Activated T-cell treated with anti-CD3 and anti-CD28 coated beads for 4 hours (primary cell): ENCODE results near the gene KRTAP21-3.
A peak's percentile ranks its signal among the peaks of the same experiment; 100 is the strongest.
"Not testable (repeated sequence)": the region's sequence is repeated elsewhere in the genome, so short reads cannot be mapped to it uniquely, and the experiment has no call there.

Source experiments
- DNase-seq: peaks from one replicate; pipeline ENCODE4 v3.0.0-alpha.2; 2020

Gene KRTAP21-3

GRCh38 chr21:30718239-30718909, at the start of gene KRTAP21-3:
Gene KRTAP21-3, minus strand, starts transcription at chr21:30718777. Its CDS starts 18 bp downstream, at chr21:30718759.
- no peak for DNase-seq

DNA sequence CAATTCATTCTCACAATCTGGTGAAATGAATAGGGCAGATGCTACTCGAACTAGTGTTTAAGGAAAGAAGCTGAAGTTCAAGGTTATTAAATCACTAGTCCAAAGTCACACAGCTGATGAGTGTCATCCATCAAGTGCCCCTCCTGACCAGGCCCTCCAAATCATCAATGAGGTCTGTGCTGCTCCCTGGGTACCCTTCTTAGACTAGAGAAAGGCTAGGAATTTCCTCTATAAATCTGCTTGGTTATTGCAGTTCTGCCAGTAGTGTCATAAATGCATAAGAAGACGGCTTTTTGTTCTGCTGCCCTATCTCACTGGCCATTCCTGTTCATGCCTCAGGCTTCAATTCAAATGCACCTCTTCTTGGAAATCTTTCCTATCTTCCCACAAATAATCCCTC, 42.2 kb upstream of the KRTAP21-3 start:
- DNase-seq, result no peak

DNA sequence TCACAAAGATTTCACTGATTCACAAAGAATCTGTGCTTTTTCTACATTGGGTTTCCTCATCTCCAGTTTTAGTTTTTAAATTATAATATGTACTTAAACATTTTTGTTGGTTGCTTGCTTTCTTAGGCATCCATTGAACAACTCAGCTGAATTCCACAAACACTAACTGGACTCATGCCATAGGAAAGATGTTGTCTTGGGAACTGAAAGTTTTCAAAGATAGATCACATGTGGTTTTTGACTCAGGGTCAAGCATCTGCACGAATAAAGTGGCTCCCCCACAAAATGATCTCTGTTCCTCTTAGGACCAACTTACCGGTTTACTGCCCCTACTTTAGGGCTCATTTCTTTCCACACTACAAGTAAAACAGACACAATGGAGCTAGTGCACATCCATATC, 39.7 kb upstream of the KRTAP21-3 start:
- DNase-seq, result no peak

DNA sequence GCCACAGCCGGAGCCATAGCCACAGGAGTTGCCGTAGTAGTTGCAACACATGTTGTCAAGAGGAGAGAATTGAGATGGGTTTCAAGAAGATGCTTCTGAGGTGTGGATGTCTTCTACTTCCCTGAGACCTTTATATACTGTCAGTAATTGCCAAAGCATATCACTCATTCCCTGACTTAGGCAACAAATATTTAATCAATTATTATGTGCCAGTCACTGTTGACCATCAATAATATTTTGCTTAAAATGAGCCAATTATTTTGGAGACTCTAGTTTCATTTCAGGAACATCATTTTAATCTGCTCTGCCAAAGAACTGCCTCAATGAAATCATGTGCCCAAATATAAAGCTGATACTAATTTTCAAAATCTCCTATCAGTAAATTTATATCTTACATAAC, 36.8 kb upstream of the KRTAP21-3 start, which contains the start of gene KRTAP21-1:
KRTAP21-1 (minus strand) TSS at position 101 of the 400 bp plus-strand sequence; CDS start at position 51, 50 bp downstream.
- DNase-seq, result not testable (repeated sequence)

DNA sequence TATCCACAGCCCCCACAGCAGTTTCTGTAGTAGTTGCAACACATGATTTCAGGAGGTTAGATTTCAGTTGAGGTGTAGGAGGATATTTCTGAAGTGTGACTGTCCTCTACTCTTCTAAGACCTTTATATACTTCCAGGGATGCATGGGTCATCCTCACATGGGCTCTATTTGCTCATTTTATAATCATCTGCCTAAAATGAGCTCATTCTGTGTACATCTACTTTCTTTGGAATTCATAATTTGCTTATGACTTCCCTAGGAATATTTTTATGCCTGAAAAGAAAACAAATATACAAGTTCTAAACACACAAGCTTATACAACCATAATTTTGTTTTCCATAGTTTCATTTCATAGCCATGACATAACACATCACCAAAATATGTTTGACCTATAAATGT, 28.6 kb upstream of the KRTAP21-3 start, which contains the start of gene KRTAP21-2:
KRTAP21-2 (minus strand) TSS at position 101 of the 400 bp plus-strand sequence; CDS start at position 44, 57 bp downstream.
- no peak for DNase-seq

DNA sequence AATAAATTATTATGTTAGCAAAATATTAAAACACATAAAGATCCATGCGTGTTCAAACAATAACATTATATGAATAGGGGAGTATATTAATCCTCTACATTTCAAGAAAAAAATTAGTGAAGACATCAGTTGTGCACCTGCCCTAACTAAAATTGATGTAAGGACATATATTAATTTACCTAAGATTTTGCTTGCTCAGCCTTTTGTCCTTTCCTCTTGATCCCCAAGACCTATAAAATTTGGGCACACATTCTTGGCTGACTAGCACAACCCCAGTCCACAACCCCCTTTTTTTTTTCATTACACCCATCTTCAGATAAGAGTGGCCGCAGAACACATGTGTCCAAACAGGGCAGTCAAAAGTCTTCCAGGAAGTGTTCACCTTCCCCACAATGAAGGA, 21.9 kb upstream of the KRTAP21-3 start:
- DNase-seq, result no peak

DNA sequence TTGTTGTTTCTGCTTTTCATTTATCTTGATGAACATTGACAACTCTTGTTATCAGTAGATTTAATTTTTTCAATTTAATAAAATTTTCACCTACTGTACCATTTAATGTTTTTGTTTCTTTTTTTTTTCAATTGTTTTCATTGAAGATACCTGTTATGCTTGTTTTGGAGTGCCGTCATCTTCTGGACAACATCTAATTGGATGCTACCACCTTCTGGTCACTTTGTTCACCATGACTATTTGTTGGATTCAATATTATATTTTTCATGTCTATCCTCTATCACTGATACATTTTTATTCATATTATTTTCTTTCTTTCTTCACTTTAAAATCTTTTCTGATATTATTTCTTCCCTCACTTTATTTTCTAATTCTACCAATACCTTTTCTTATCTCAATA, 14.4 kb upstream of the KRTAP21-3 start:
- DNase-seq, result no peak

DNA sequence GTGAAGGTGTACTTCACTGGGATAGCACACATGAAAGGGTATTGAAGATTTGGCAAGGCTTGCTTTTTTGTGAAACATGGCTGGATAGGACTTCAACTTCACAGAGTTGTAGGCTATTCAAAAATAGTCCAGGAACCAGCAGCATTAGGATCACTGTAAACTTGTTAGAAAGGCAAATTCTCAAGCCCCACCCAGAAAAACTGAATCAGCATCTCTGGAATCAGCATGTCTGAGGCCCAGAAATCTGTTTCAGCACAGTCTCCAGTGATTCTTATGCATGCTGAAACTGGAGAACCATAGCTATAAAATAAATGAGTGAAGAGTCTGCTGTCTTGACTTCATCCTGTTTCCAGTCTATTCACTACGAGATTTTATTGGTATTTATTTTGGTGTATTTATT, 8.1 kb upstream of the KRTAP21-3 start:
- no peak for DNase-seq

- no peak for DNase-seq
These were observed 824 bp upstream of the KRTAP21-3 start for GRCh38 chr21:30719401-30719800.

GRCh38 chr21:30717105-30717504, 1.5 kb downstream of the KRTAP21-3 start:
- DNase-seq, result no peak

- no peak for DNase-seq
These were observed 3.6 kb downstream of the KRTAP21-3 start for GRCh38 chr21:30714946-30715345.

GRCh38 chr21:30714456-30714855, 4.1 kb downstream of the KRTAP21-3 start:
- no peak for DNase-seq

DNA sequence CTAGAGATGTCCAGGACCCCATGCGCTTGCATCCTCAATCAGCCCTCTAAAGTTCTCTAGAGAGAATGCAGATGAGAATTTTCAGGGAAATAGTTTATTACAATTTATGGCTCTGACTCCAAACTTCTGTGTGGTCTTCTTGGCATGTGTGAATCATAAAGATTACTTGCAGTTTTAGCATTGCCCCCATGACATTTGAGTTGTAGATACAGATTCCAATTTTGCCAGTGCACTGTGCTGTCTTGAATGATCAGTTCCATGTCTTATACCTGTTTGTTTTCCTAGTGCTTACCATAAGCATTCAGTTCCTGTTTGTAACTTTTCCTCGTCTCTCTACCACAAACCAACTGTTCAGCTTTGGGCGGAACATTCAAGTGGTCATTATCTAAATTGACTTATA, 4.8 kb downstream of the KRTAP21-3 start:
- no peak for DNase-seq

- DNase-seq, result peak; percentile 12
These were observed 8.1 kb downstream of the KRTAP21-3 start for GRCh38 chr21:30710499-30710898.

DNA sequence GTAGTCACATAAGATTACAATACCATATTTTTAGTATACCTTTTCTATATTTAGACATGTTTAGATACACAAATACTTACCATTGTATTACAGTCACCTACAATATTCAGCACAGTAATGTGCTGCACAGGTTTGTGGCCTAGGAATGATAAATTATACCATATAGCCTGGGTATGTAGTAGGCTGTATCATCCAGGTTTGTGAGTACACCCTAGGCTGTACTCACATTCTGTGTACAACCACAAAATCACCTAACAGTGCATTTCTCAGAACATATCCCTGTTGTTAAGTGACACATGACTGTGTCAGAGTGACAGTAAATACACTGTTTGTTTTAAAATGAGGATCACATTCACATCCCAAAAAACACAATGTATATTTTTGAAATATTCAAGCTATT, 11.2 kb downstream of the KRTAP21-3 start:
- DNase-seq, result no peak

DNA sequence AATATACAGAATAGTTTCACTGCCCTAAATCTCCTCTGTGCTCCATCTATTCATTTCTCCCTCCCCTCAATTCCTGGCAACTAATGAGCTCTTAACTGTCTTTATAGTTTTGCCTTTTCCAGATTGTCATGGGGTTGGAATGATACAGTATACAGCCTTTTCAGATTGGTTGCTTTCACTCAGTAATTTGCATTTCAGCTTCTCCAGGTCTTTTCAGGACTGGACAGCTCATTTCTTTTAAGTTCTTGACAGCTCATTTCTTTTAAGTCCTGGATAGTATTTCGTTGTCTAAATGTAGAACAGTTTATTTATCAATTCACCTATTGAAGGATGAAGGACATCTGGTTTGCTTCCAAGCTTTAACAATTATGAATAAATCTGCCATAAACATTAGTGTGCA, 22.6 kb downstream of the KRTAP21-3 start:
- DNase-seq, result no peak

DNA sequence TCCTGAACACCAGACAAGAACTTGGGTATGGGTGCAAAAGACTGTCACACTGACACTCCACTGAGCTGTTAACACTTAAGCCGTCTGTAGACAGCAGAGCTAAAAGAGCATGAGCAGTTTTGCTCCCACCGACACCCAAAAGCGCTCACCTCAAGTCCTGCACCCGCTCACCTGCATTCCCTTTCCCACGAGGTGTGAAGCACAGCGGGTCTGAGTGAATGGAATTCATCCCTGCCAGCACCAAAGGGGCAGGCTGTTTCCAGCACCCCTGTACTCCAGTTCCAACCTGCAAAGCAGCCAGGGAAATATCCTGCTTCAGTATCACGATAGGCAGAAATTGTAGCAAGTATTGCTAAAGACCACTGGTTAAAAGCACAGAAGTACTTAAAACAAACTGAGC, 28.8 kb downstream of the KRTAP21-3 start:
- no peak for DNase-seq

GRCh38 chr21:30684506-30684905, 34.1 kb downstream of the KRTAP21-3 start:
- no peak for DNase-seq

GRCh38 chr21:30680586-30680985, 38.0 kb downstream of the KRTAP21-3 start:
- DNase-seq, result no peak

GRCh38 chr21:30676737-30677136, 41.8 kb downstream of the KRTAP21-3 start:
- DNase-seq, result no peak

DNA sequence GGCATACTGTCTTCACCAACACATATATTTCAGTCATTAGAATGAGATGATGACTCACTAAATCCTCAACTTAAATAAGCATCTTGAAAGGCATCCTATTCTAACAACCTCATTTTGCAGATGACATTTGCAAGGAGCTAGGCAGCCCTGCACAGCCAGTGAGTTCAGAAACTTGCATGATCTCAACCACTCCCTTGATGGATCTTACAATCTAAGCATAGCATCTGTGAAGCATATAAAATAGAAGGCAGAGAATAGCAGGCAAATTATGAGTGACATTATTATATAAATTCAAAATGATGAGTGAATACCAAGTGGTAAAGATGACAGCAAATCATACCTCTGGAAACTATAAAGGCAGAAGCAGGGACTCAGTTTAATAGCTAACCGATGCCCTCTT, 44.3 kb downstream of the KRTAP21-3 start:
- no peak for DNase-seq

DNA sequence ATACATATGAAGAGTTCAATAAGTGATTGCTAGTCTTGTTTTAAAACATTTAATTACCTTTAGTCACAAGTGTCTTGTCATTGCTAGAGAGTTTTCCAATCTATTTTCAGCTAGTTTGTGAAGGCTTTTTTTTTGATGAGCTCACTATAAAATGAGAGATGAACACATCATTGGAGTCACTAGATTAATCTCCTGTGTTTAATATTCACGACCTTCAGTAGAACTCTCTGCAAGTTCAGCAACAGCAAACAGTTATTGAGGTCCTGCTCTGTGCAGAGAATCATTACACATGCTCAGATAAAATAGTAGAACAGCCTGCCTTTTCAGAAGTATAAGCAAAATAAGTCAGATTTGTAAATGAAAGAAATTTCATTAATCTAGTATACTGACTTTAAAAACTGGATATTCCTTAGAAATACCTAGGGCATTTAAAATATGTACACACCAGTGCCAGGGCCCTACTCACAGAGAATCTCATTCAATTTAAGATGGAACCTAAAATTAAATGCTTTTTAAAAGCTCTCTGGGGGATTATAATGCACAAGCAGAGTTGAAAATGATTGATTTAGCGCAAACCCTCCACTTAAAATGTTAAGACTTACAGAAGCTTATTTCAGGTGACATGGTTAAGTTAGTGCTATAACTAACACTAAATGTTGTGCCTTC, 45.5 kb downstream of the KRTAP21-3 start:
- DNase-seq, result no peak

GRCh38 chr21:30668776-30669175, 49.8 kb downstream of the KRTAP21-3 start:
- no peak for DNase-seq
